Measurements from ENCODE around the gene TPO. TPM values are rescaled to one million over a fixed set of nuclear protein-coding genes. Genes with fewer than 3 reads are reported as not detected.

TPO gene
- total and polyA plus RNA-seq, 8 donors = 0.19 to 8.2 (median 0.49) TPM; not detected in 1

GRCh38 chr2:1437537-1437936, 24.3 kb downstream of the TPO start:
- intact Hi-C loops (cut with DNase I) = no loop called here
- WGBS, 2 donors = 69 to 78% methylated on average over 4 of the region's 4 CpGs
- H3K9me3 ChIP-seq = no peaks in the 10 kb centered on the region
- DNase-seq = no peak
- no peak for TF ChIP-seq CTCF (IDR thresholded peaks at IDR 0.05)
- no peak for FAIRE-seq
- no peak for ATAC-seq
- H3K27ac ChIP-seq = no peak overlapping the region
- H3K4me3 ChIP-seq = no peak overlapping the region
- no peaks in the 10 kb centered on the region for H3K27me3 ChIP-seq
- H3K36me3 ChIP-seq = no peaks in the 10 kb centered on the region
- no peaks in the 10 kb centered on the region for H3K4me1 ChIP-seq

- Histone ChIP-seq H3K27me3 (no peaks in the 10 kb centered on the region), H3K4me1 (no peaks in the 10 kb centered on the region), H3K9me3 (no peaks in the 10 kb centered on the region), H3K36me3 (no peaks in the 10 kb centered on the region), H3K27ac (no peak overlapping the region), H3K4me3 (no peak overlapping the region)
- WGBS, 2 donors = 80 to 85% methylated on average over 6 of the region's 6 CpGs
- ATAC-seq (no peak), DNase-seq (no peak), FAIRE-seq (no peak)
- intact Hi-C loops (cut with DNase I) = no loop called here
- TF ChIP-seq CTCF (IDR thresholded peaks at IDR 0.05) = no peak
Observed at GRCh38 chr2:1438972-1439371, 25.7 kb downstream of the TPO start.

- intact Hi-C loops (cut with DNase I) = no loop called here
- WGBS, 2 donors = 80 to 86% methylated on average over 7 of the region's 7 CpGs
- no peaks in the 10 kb centered on the region for H3K4me1 ChIP-seq
Observed at GRCh38 chr2:1440581-1440980, 27.3 kb downstream of the TPO start.

GRCh38 chr2:1446301-1446700, 33.0 kb downstream of the TPO start:
- Histone ChIP-seq H3K4me1 (no peaks in the 10 kb centered on the region), H3K27ac (no peak overlapping the region), H3K9me3 (no peaks in the 10 kb centered on the region), H3K4me3 (no peak overlapping the region), H3K36me3 (no peaks in the 10 kb centered on the region), H3K27me3 (peaks cover 0 to 5% (median 0%) of the 10 kb centered on the region in 4 donors)
- no peak for ATAC-seq
- no peak for DNase-seq
- intact Hi-C loops (cut with DNase I) = no loop called here
- 76 to 79% methylated on average over 4 of the region's 4 CpGs for WGBS, 2 donors
- FAIRE-seq = no peak
- no peak for TF ChIP-seq CTCF (IDR thresholded peaks at IDR 0.05)

More at GRCh38 chr2:1440581-1440980, 27.3 kb downstream of the TPO start:
- H3K36me3 ChIP-seq = no peaks in the 10 kb centered on the region
- no peaks in the 10 kb centered on the region for H3K9me3 ChIP-seq
- H3K27ac ChIP-seq = no peak overlapping the region
- TF ChIP-seq CTCF (IDR thresholded peaks at IDR 0.05) = no peak
- no peak for ATAC-seq
- no peak overlapping the region for H3K4me3 ChIP-seq
- no peak for FAIRE-seq
- no peaks in the 10 kb centered on the region for H3K27me3 ChIP-seq
- no peak for DNase-seq

- WGBS, 2 donors = 54 to 56% methylated on average over 18 of the region's 18 CpGs
- Histone ChIP-seq H3K4me3 (no peak overlapping the region), H3K36me3 (no peaks in the 10 kb centered on the region), H3K9me3 (no peaks in the 10 kb centered on the region), H3K27ac (no peak overlapping the region), H3K4me1 (no peaks in the 10 kb centered on the region), H3K27me3 (peaks cover 0 to 5% (median 2%) of the 10 kb centered on the region in 4 donors)
- no peak for TF ChIP-seq CTCF (IDR thresholded peaks at IDR 0.05)
- intact Hi-C loops (cut with DNase I) = no loop called here
- no peak for FAIRE-seq
- ATAC-seq = no peak
- no peak for DNase-seq
Observed at GRCh38 chr2:1448009-1448408, 34.7 kb downstream of the TPO start.

All from pancreas (tissue), 10 donors.